Glomerular endothelial cell (primary cell): ENCODE data around the gene DDAH2. TPM values are rescaled to one million over a fixed set of nuclear protein-coding genes. Genes with fewer than 3 reads are reported as not detected.
A peak's percentile ranks its signal among the peaks of the same experiment; 100 is the strongest.

ENCODE experiments used
- DNase-seq: peaks from one replicate; pipeline ENCODE4 v3.0.0-alpha.2; 2011; ENCODE audit warnings: low read depth, low spot score; ENCODE audit errors: extremely low read depth
- total RNA-seq: library from RNA; depleted of rRNA; stranded (reverse); fragments of >200 nt; gene quantifications from 2 replicates; pipeline ENCODE4 v1.2.3, GENCODE V29; 2015

The DDAH2 gene
- total RNA-seq, 1 donor from 2014 or later, result 138 TPM

- no peak for DNase-seq
These were observed 4.6 kb upstream of the DDAH2 start for GRCh38 chr6:31733734-31734133.

DNA sequence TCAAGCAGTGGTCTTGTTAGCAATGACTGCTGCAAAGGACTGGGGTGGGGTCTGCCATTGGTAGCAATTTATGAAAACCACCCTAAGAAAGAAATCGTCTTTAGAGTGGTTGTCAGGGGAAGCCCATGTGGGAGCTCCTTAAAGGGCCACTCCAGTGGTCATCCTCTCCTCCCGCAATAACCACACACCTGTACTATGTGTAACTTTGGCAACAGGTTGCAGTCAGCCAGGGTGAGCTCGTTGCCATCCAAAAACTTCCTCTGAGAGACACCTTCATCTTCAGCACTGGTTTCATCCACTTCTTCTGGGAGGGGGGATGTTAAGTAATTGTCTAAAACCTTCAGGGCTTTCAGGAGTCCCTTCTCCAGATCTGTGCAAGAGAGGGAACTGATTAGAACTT is 2.9 kb upstream of the DDAH2 start:
- DNase-seq, result no peak

DNA sequence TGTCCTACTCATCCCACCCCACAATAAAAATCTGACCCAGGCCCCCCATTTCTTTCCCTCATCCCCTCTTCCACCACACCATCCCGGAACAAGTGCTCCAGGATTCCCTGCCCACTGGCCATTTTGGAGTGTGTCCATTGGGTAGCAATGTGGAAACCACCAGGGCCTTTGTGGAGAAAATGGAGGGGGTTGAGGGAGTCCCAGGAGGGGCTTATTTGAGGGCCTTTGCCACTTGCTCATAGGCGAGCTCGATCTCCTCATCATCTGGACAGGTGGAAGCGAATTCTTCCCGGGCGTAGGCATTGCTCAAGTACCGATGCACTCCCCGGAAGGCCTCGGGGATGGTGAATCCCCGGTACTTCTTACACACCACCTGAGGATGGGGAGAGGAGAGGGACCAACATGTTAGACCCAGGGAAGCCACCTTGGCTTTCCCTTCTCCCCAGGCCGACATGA is 1.6 kb upstream of the DDAH2 start:
- DNase-seq, result no peak

DNA sequence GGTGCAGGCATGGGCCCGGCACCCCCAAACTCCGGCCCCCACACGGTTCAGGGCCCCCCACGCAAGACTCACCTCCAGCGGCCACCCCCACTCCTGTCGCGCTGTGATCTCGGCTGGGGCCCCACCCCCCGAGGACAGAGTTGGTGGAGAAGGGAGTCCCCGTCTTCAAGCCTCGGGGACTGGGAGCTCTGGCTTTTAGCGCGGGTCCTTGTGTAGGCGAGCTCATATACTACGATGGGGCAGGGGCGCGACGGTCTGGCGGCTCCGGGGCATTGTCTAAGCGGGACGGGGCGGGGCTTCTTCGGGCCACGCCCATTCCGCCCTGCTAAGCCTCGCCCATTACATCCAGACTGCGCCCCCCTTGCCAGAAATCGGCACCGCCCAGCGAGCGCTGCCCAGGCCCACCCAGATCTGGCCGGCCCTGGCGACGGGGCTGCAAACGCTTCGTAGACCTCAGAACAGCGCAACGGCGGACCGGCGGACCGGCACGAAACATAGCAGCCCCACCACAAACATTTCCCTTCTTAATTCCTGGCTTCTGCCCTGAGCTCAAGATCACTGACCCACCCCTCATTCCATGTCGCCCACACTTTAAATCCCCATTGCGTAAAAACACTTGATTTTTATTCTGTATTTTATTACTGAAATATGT is 1.0 kb upstream of the DDAH2 start:
- DNase-seq, result no peak

DNA sequence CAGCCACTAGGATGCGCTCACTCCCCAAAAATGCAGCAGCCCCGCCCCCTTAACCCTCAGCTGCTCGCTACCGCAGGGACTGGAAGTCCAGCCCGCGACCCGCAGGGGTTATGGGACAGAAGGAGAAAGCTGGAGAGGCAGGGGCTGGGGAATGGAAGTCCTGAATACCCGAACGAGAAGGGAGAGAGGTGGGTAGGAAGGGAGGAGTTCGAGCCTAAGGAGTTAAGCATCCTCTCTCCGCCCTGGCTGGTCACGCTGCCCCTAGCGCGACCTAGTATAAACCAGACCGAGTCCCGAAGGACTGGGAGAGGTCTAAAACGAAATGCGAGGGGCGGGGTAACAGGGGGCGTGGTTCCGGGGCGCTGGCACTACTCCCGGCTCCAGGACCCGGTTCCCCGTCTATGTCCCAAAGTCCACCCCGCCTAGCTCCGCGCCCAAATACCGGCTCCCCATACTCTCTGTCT is 448 bp upstream of the DDAH2 start:
- DNase-seq, result peak; percentile 62

GRCh38 chr6:31727717-31728671 is 1.1 kb downstream of the DDAH2 start:
- no peak for DNase-seq

DNA sequence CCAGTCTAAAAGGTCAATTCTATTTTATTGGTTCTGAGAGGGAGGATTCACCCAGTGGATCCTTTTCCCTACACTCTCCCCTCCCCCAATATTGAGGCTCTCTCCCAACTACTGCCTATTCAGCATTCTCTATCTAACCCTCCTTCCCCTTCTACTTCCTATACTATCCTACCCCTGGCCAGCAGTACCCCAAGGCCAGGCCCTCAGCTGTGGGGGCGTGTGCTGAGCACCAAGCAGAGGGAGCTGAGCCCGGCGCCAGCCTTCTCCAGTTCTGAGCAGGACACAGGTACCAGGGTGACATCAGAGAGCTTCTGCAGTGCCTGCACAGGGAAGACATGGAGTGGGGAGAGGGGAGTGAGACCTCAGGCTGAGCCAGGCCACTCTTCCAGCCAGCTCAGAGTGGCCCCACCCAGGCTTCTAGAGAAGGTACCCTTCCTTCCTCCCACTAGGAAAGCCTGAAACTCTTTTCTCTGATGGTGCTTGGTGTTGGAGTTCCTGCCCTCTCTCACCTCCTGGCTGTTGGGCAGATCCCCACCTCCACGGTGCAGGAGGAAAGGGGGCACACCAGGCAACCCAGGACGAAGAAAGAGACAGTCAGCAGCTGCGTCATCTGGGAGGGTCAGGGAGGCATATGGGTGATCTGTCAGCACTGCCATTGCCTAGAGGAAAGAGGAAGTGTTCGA is 1.9 kb downstream of the DDAH2 start:
- no peak for DNase-seq

GRCh38 chr6:31725502-31726350 is 3.4 kb downstream of the DDAH2 start:
- no peak for DNase-seq

GRCh38 chr6:31723980-31724691 is 5.0 kb downstream of the DDAH2 start:
- DNase-seq, result no peak

- DNase-seq, result no peak
These were observed 5.7 kb downstream of the DDAH2 start, which contains the start of gene MPIG6B for GRCh38 chr6:31723245-31723979. TSS of gene MPIG6B (plus strand) at chr6:31723373. CDS start at chr6:31723384, 11 bp downstream.

- DNase-seq, result no peak
These were observed 6.9 kb downstream of the DDAH2 start for GRCh38 chr6:31722173-31722572.

- DNase-seq, result no peak
These were observed 7.6 kb downstream of the DDAH2 start, which contains the start of gene LY6G6C for GRCh38 chr6:31721351-31722020. TSS of gene LY6G6C (minus strand) at chr6:31721746. CDS start at chr6:31721679, 67 bp downstream.

DNA sequence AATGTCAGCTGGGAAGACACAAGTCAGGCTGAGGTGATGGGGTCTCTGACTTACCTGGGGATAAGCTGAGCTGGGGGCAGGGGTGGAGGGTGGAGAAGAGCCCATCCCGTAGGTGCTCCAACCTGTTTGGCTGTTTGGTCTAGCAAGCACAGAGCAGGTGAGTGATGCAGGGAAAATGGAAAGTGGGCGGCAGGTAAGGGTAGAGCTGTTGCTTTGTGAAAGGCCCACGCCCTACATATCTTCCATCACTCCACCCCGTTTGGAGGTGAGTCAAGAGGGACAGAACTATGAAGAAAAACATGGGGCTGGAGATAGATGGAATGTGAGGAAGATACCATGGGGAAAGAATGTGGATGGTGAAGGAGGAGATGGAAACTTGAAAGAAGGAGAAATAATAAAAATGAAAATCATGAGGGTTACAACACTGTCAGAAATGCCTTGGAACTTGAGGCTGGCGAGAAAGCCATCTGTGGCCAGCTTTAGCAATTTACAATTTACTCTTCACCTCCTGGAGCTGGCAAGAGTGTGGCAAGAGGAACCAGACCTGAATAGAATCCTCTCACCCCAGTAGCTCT is 8.8 kb downstream of the DDAH2 start:
- DNase-seq, result no peak

GRCh38 chr6:31719001-31719400 is 10.1 kb downstream of the DDAH2 start:
- DNase-seq, result no peak

DNA sequence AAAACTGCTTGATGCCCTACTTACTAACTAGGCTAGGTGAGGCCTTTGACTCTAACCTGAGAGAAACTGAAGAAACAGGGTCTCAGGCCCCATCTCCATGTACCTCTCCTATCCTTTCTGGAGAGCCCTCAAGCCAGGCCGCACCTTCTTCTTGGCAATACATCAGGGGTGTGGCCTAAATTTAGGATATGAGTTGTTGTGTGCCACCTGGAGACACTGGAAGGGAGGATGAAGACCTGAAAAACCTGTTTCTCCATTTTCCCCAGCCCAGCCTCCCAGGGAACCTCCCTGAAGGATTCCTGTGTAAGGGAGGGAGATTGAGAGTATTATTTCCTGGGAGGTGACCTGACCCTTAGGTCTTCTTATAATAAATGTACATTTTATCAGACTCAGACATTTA is 10.8 kb downstream of the DDAH2 start:
- DNase-seq, result no peak

DNA sequence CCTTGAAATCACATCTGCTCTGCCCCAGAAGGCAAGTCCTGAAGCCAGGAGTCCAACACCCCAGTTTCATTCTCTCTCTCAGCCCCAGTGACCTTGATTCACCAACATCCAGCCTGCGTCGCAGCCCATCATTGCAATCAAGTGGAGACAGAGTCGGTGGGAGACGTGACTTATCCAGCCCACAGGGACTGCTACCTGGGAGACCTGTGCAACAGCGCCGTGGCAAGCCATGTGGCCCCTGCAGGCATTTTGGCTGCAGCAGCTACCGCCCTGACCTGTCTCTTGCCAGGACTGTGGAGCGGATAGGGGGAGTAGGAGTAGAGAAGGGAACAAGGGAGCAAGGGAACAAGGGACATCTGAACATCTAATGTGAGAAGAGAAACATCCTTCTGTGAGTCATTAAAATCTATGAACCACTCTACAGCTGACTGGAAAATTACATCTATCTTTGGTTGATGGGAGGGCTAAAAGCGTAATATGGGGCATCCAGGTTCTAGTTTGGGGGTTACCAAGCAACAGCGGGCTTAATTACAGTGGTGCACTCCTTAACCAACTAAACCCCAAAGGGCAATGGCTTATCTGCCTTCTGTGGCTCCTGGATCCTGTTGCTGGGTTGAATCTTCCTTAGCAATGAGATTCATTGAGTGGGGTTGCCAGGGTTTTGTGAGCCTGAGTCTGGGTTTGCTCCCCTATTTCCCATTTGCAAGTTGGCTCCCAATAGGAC is 11.4 kb downstream of the DDAH2 start:
- no peak for DNase-seq
